Fibroblast of mammary gland (primary cell): ENCODE measurements around the gene REX1BD.

Experiments
- DNase-seq: peaks from one replicate; pipeline ENCODE4 v3.0.0-alpha.2; 2010; ENCODE audit warnings: low read depth
- H3K4me3 ChIP-seq: 2 replicates; pipeline ENCODE4 v1.5.1; 2011; ENCODE audit warnings: low read depth, mild to moderate bottlenecking, low read length, moderate library complexity; ENCODE audit not compliant: control insufficient read depth
- TF ChIP-seq, protein P1 (sequence below): conservative IDR thresholded peaks from 2 replicates; pipeline ENCODE4 v1.5.1; 2011; ENCODE audit warnings: low read depth, low read length, inconsistent platforms; ENCODE audit not compliant: control insufficient read depth, insufficient read depth

REX1BD gene

DNA sequence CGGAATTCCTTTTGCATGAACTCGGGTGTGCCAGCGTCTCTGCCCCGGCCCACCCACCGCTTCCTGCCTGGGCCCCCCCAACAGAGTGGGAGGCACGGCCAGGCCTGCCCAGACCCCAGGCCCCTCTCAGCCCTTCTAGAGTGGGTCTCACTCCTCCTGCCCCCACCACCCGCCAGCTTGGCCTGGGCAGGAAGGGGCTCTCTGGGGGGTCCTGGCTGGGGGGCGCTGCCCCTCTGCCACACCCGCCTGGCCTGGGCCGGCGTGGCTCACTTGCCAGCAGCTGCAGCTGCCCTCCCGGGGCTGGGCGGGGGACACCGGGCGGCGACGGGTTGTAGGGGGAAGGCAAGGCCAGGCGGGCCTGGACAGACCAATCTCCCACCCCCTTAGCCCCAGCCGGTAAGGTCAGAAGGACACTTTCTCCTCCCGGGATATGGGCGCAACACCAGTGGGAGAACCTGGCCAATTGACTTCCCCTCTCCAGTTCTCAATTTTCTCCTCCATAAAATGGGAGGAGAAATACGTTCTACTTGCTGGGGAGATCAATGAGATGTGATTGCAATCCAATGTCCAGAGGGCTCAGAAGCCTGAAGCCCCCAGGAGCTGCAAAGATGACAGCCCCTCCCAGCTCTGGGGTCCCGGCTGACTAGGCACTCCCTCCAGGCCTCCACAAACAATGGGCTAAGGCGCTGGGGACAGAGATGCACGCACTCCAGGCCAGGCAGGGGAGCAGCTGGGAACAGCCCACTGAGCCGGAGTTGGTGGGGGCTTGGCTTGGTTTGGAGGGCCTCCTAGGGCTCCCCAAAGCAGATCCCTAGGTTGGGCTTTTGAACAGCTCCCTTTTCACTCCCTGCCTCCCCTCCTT is 15.6 kb downstream of the REX1BD start:
- TF ChIP-seq, protein P1, sequence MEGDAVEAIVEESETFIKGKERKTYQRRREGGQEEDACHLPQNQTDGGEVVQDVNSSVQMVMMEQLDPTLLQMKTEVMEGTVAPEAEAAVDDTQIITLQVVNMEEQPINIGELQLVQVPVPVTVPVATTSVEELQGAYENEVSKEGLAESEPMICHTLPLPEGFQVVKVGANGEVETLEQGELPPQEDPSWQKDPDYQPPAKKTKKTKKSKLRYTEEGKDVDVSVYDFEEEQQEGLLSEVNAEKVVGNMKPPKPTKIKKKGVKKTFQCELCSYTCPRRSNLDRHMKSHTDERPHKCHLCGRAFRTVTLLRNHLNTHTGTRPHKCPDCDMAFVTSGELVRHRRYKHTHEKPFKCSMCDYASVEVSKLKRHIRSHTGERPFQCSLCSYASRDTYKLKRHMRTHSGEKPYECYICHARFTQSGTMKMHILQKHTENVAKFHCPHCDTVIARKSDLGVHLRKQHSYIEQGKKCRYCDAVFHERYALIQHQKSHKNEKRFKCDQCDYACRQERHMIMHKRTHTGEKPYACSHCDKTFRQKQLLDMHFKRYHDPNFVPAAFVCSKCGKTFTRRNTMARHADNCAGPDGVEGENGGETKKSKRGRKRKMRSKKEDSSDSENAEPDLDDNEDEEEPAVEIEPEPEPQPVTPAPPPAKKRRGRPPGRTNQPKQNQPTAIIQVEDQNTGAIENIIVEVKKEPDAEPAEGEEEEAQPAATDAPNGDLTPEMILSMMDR = no peak
- no peak for DNase-seq
- no peak overlapping the region for H3K4me3 ChIP-seq

GRCh38 chr19:18604820-18605159 is 16.2 kb downstream of the REX1BD start:
- DNase-seq = no peak
- TF ChIP-seq, protein P1 = no peak
- H3K4me3 ChIP-seq = no peak overlapping the region

GRCh38 chr19:18605196-18605545 is 16.6 kb downstream of the REX1BD start:
- no peak overlapping the region for H3K4me3 ChIP-seq
- DNase-seq = no peak
- TF ChIP-seq, protein P1 = no peak

DNA sequence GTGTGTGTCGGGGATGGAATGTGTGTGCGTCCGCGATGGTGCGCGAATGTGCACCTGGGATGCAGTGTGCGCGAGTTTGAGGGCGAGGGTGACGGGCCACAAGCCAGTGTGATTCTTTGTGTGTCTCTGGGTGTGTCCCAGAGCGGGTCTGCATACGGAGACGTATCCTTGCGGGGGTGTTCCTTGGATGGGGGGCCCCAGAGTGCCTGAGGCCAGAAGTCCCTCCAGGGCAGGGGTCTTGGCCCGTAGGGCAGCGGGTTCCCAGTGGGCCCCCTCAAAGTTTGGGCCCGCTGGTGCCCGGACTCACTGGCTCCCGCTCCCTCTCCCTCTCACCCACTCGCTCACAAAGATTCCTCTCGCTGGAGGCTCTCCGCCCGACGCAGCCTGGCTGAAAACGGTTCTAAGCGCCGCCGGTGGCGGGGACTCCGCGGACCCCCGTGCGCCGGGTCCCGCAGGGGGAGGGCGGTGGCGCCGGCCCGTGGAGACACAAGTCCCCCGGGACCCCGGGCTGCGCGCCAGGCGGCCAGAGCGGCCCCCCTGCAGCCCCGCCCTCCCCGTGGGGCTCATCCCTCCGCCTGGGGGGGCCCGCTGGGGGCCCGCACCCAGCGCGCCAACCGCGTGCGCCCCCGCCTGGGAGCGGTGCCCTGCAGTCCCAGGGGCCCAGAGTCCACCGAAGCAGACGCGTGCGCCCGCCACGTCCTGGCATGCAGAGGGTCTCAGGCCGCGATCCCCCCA is 17.1 kb downstream of the REX1BD start:
- TF ChIP-seq, protein P1 = no peak
- H3K4me3 ChIP-seq = no peak overlapping the region
- DNase-seq = no peak

GRCh38 chr19:18606281-18607225 is 18.0 kb downstream of the REX1BD start, which contains the start of gene CRLF1:
CRLF1 (minus strand) TSS chr19:18606799; CDS start chr19:18606656, 143 bp downstream.
- DNase-seq = no peak
- TF ChIP-seq, protein P1 = no peak
- no peak within 1 kb of the TSS for H3K4me3 ChIP-seq
